SJSA1 (cell line): ENCODE data around the gene TIMM23. TPM values are rescaled to one million over a fixed set of nuclear protein-coding genes. Genes with fewer than 3 reads are reported as not detected.
A peak's percentile ranks its signal among the peaks of the same experiment; 100 is the strongest.
"Not testable (repeated sequence)": the region's sequence is repeated elsewhere in the genome, so short reads cannot be mapped to it uniquely, and the experiment has no call there.

Source experiments
- DNase-seq, 2 experiments: peaks; one replicate each; pipeline ENCODE4 v3.0.0-alpha.2; 2015 to 2020; ENCODE audit warnings: low spot score in 2 of 2, low read depth in 1 of 2
- H3K27ac ChIP-seq: fragments of 250-450 bp; sonication (Bioruptor Pico); 2 replicates; pipeline ENCODE4 v1.5.1; 2020; ENCODE audit warnings: mild to moderate bottlenecking, moderate library complexity
- H3K27me3 ChIP-seq: fragments of 250-450 bp; sonication (Bioruptor Pico); replicated peaks from 2 replicates; pipeline ENCODE4 v1.5.1; 2020; ENCODE audit warnings: mild to moderate bottlenecking, moderate library complexity
- H3K36me3 ChIP-seq: fragments of 250-450 bp; sonication (Bioruptor Pico); 2 replicates; pipeline ENCODE4 v1.5.1; 2020; ENCODE audit warnings: mild to moderate bottlenecking
- H3K4me1 ChIP-seq: fragments of 250-450 bp; sonication (Bioruptor Pico); replicated peaks from 2 replicates; pipeline ENCODE4 v1.6.1; 2021; ENCODE audit warnings: mild to moderate bottlenecking
- H3K4me3 ChIP-seq: fragments of 250-450 bp; sonication (Bioruptor Pico); 2 replicates; pipeline ENCODE4 v1.5.1; 2020; ENCODE audit warnings: mild to moderate bottlenecking
- H3K9me3 ChIP-seq: fragments of 250-450 bp; sonication (Bioruptor Pico); replicated peaks from 2 replicates; pipeline ENCODE4 v1.5.1; 2020; ENCODE audit warnings: mild to moderate bottlenecking
- total RNA-seq: library from RNA; depleted of rRNA; stranded (reverse); fragments of >200 nt; shearing (Covaris generic); gene quantifications from 2 replicates; pipeline ENCODE4 v1.2.3, GENCODE V29; 2014; rRNA removed

TIMM23 gene
- 163 and 170 TPM in 2 replicates for total RNA-seq

DNA sequence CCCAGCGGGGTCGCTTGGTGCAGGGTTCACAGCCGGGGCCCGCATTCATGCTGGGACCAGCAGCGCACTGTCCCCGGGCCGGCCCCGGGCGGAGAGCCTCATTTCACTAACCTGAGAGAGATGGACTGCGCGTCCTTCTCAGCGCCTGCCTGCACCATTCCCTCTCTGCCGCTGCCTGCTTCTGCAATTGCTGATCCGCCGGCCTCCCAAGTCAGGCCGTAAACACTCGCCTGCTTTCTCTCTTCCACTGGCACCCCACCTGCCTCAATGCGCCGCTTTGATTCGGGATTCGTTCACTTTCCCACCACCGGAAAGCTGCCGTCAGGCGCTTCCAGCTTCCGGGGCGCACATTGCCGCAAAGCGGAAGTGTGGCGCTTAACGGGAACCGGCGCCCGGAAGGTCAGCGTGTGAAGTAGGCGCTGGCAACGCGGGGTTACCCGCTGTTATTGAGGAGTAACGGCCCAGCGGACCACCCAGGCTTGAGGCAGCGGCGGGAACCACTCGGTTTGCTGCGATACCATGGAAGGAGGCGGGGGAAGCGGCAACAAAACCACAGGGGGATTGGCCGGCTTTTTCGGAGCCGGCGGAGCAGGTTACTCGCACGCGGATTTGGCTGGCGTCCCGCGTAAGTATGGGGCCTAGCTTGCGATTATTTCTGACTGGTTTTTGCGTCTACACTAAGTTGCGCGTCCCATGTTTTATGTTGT lies at the start of gene TIMM23:
Gene TIMM23 (plus strand): TSS at position 384 of the 707 bp plus-strand sequence. CDS start 136 bp downstream, at position 520.
- H3K27ac ChIP-seq = peak within 1 kb of the TSS; percentile 49
- peak; percentile 84 to 87 for DNase-seq

GRCh38 chr10:45926790-45927189 lies 45.5 kb upstream of the TIMM23 start:
- not testable (repeated sequence) for H3K36me3 ChIP-seq, DNase-seq, H3K27me3 ChIP-seq, H3K27ac ChIP-seq, H3K4me1 ChIP-seq, H3K9me3 ChIP-seq, H3K4me3 ChIP-seq

More for the DNA sequence above, at the start of gene TIMM23:
- H3K27me3 ChIP-seq, H3K9me3 ChIP-seq, H3K36me3 ChIP-seq, H3K4me1 ChIP-seq: not testable (repeated sequence)
- peak within 1 kb of the TSS; percentile 53 for H3K4me3 ChIP-seq

GRCh38 chr10:45931305-45931704 lies 41.0 kb upstream of the TIMM23 start:
- H3K27ac ChIP-seq, H3K4me3 ChIP-seq, H3K27me3 ChIP-seq, H3K36me3 ChIP-seq, H3K4me1 ChIP-seq, DNase-seq, H3K9me3 ChIP-seq: not testable (repeated sequence)

DNA sequence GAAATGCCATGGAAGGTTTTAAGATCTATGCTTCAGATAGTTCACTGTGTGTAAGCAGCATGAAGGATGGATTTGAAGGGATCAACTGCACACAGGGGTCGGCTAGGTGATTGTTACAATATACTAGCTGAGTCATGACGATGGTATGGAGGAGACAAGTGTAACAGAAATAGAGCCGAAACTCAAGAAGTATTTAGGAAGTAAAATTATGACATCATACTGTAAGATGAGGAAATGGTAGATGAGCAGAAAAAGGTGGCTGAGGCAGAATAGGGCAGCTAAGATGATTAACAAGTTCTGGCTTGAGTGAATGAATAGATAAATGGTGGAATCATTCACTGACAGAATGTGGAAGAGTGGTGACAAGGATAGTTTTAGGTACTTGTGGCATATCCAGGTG lies 37.5 kb upstream of the TIMM23 start:
- H3K36me3 ChIP-seq, H3K4me3 ChIP-seq, H3K27me3 ChIP-seq, H3K4me1 ChIP-seq, H3K9me3 ChIP-seq, DNase-seq, H3K27ac ChIP-seq: not testable (repeated sequence)

DNA sequence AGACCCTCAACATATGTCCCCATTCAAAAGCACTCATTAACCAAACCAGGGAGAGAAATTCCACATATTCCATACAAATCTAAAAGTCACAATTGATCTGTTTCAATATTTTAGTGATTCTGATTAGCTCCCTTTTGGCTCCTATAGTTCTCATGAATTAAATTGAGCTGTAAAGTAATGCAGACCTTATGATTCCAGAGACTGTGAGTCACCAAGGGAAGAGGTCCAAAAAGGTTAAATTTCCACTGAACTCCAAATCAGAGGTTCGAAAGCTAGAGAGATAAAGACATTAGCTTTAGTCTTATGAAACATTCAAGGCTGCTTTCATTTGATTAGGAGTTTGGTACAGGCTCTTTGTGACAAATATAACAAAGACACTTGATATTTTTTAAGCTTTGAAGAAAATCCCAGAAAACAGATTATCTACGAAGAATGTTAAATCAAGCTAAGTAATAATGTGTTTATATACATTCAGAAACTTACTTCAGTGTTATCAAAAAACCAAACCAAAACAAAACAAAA lies 33.1 kb upstream of the TIMM23 start:
- not testable (repeated sequence) for H3K27ac ChIP-seq, H3K4me3 ChIP-seq, H3K27me3 ChIP-seq, H3K36me3 ChIP-seq, DNase-seq, H3K4me1 ChIP-seq, H3K9me3 ChIP-seq

DNA sequence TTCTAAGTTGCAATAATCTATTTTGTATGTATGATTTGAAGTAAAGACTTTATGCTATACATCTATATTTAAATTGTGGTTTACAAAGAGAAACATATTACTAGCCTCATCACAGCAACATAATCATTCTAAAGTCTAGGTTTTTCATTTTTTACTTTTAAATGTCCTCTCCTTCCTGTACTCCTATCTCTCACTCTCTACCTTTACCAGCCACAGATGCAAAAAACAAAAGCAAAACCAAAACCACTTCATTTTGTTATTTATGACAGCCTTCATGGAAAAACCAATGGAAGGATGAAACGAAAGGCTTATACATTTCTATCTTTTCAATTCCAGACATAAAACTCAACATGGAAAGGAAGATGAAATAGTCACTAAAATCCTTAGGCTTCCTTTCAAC lies 31.1 kb upstream of the TIMM23 start:
- not testable (repeated sequence) for H3K27me3 ChIP-seq, H3K9me3 ChIP-seq, H3K36me3 ChIP-seq, DNase-seq, H3K27ac ChIP-seq, H3K4me1 ChIP-seq, H3K4me3 ChIP-seq

DNA sequence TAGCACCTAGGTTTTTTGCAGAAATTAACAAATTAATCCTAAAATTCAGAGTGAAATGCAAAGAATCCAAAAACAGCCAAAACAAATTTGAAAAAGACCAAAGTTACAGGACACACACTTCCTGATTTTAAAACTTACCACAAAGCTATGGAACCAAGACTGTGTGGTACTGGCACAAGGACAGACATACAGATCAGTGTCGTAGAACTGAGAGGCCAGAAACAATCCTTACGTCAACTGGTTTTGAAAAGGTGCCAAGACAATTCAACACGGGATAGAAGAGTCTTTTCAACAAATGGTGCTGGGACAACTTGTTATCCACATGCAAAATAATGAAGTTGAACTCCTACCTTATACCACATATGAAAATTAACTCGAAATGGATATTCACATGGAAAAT lies 26.8 kb upstream of the TIMM23 start:
- not testable (repeated sequence) for H3K4me1 ChIP-seq, H3K4me3 ChIP-seq, DNase-seq, H3K9me3 ChIP-seq, H3K36me3 ChIP-seq, H3K27me3 ChIP-seq, H3K27ac ChIP-seq

DNA sequence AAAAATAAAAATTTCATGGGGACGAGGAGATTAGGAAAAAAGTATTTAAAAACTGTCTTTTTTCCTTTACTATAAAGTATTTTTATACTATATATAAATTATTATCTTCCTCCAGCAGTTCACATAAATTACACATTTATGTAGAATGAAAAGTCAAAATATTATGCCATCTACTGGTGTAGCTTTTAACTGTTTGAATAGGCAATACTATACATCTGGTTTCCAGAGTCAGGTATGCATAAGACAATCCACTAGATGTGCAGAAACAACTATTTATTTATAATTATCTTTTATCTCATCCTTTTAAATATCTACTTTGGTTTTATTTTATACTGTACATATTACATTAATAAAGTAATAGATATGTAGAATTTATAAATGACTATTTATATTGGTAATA lies 24.9 kb upstream of the TIMM23 start:
- DNase-seq, H3K9me3 ChIP-seq, H3K4me3 ChIP-seq, H3K27me3 ChIP-seq, H3K36me3 ChIP-seq, H3K4me1 ChIP-seq, H3K27ac ChIP-seq: not testable (repeated sequence)

DNA sequence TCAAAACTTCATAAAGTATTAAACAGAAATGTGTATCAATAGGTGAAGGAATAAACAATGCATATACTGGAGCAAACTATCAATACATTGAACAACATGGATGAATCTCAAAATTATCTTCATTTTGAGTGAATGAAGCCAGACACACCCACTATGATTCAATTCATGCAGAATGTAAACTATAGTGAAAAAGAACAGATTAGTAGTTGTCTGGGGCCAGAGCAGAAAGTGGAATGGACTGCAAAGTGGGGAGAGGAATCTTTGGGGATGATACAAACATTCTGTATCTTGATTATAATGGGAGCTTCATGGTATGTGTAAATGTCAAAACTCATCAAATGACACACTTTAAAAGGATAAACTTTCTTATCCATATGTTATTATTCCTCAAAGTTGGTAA lies 23.5 kb upstream of the TIMM23 start:
- not testable (repeated sequence) for H3K4me3 ChIP-seq, DNase-seq, H3K9me3 ChIP-seq, H3K4me1 ChIP-seq, H3K27me3 ChIP-seq, H3K27ac ChIP-seq, H3K36me3 ChIP-seq

- not testable (repeated sequence) for H3K36me3 ChIP-seq, H3K27me3 ChIP-seq, H3K4me1 ChIP-seq, H3K9me3 ChIP-seq, DNase-seq, H3K27ac ChIP-seq, H3K4me3 ChIP-seq
Observed at GRCh38 chr10:45954367-45954766, 17.9 kb upstream of the TIMM23 start.

- not testable (repeated sequence) for H3K36me3 ChIP-seq, H3K27ac ChIP-seq, H3K27me3 ChIP-seq, H3K4me1 ChIP-seq, H3K9me3 ChIP-seq, H3K4me3 ChIP-seq, DNase-seq
Observed at GRCh38 chr10:45956634-45957033, 15.7 kb upstream of the TIMM23 start.

GRCh38 chr10:45957928-45958327 lies 14.4 kb upstream of the TIMM23 start:
- not testable (repeated sequence) for H3K9me3 ChIP-seq, H3K27ac ChIP-seq, H3K27me3 ChIP-seq, H3K36me3 ChIP-seq, H3K4me3 ChIP-seq, H3K4me1 ChIP-seq, DNase-seq

DNA sequence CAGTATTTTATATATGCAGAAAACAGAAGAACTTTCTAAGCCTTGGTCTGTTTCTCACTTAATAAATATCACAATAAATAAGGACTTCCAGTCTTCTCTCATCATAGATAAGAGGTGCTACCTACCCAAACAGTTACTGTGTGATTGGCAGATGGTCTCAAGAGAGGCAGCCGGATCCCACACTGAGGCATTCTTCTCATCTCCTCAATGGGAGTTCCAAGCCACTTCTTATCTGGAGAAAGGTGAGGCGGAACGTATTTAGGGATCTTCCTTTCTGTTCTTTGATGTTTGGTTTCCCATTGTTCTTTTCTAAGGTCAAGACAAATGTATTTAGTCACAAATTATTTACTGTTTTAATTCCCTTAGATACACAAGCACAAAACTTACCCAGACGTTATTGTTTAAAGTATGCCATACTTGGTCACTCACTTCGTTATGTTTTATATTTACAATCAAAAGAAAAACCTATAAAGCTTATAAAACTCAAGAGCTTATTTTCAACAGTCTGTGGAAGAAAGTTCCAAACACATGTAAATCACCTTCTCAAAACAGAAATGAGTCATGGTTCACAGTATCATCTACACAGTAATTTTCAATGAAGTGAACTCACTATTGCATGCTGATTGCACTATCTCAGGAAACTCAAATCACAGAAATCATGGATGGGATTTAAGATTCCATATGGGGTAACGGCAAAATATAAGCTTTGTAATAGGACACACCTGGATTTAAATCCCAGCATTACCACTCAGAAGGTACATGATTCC lies 9.4 kb upstream of the TIMM23 start:
- not testable (repeated sequence) for H3K27ac ChIP-seq, H3K36me3 ChIP-seq, H3K9me3 ChIP-seq, H3K27me3 ChIP-seq, H3K4me1 ChIP-seq, H3K4me3 ChIP-seq, DNase-seq

- not testable (repeated sequence) for H3K27me3 ChIP-seq, H3K9me3 ChIP-seq, H3K27ac ChIP-seq, H3K4me3 ChIP-seq, DNase-seq, H3K4me1 ChIP-seq, H3K36me3 ChIP-seq
Observed at GRCh38 chr10:45971019-45971418, 1.3 kb upstream of the TIMM23 start.
